Cardiac muscle cell (in vitro differentiated cells and primary cell): ENCODE measurements around the gene SHISAL1. TPM values are rescaled to one million over a fixed set of nuclear protein-coding genes. Genes with fewer than 3 reads are reported as not detected.

ENCODE experiments used
- DNase-seq, 2 donors: peaks; one replicate each; pipeline versions ENCODE4 v3.0.0 to v3.0.0-alpha.2; 2010 to 2017; ENCODE audit warnings: low read depth in 1 of 2, low spot score in 1 of 2
- H3K27ac ChIP-seq: fragments of 200-600 bp; sonication (generic); 2 replicates; pipeline ENCODE4 v1.5.1; 2016
- H3K27me3 ChIP-seq: fragments of 200-600 bp; sonication (generic); 2 replicates; pipeline ENCODE4 v1.6.0; 2016; ENCODE audit warnings: control low read depth
- H3K36me3 ChIP-seq: fragments of 200-600 bp; sonication (generic); 2 replicates; pipeline ENCODE4 v1.5.1; 2016; ENCODE audit warnings: control low read depth
- H3K4me1 ChIP-seq: fragments of 200-600 bp; sonication (generic); 2 replicates; pipeline ENCODE4 v1.8.1; 2017; ENCODE audit warnings: low read depth, mild to moderate bottlenecking, mixed run types
- H3K4me3 ChIP-seq: fragments of 200-600 bp; sonication (generic); 2 replicates; pipeline ENCODE4 v1.5.1; 2016; ENCODE audit warnings: mild to moderate bottlenecking
- H3K9me3 ChIP-seq: fragments of 200-600 bp; sonication (generic); 2 replicates; pipeline ENCODE4 v1.5.1; 2017; ENCODE audit warnings: low read depth, mild to moderate bottlenecking, control low read depth
- CTCF ChIP-seq: IDR thresholded peaks from 2 replicates; pipeline ENCODE4 v1.5.1; 2012; ENCODE audit warnings: low read depth, mild to moderate bottlenecking, low read length
- polyA plus RNA-seq: library from polyadenylated mRNA; unstranded; fragments of >200 nt; fragmentation: Nextera tagmentation; extraction: Ambion mirVana; gene quantifications from 2 replicates; pipeline ENCODE4 v1.2.1, GENCODE V29; 2016
- total RNA-seq: library from RNA; depleted of rRNA; stranded (reverse); fragments of >200 nt; gene quantifications from 2 replicates; pipeline ENCODE4 v1.2.3, GENCODE V29; 2016

SHISAL1 gene
- total and polyA plus RNA-seq, 2 experiments from 2014 or later: 0.40 to 2.8 TPM

- Histone ChIP-seq H3K36me3 (no peaks in the 10 kb centered on the region), H3K4me3 (no peak overlapping the region), H3K27ac (no peak overlapping the region), H3K4me1 (no peaks in the 10 kb centered on the region), H3K27me3 (no peaks in the 10 kb centered on the region), H3K9me3 (no peaks in the 10 kb centered on the region)
- TF ChIP-seq CTCF: no peak
- DNase-seq: no peak
Measured at GRCh38 chr22:44301039-44301438, 11.7 kb downstream of the SHISAL1 start.

- H3K4me3 ChIP-seq: no peak overlapping the region
- no peak for TF ChIP-seq CTCF
- H3K27ac ChIP-seq: no peak overlapping the region
- H3K27me3 ChIP-seq: no peaks in the 10 kb centered on the region
- no peaks in the 10 kb centered on the region for H3K4me1 ChIP-seq
- no peaks in the 10 kb centered on the region for H3K36me3 ChIP-seq
- DNase-seq: no peak
- H3K9me3 ChIP-seq: no peaks in the 10 kb centered on the region
Measured at GRCh38 chr22:44299124-44299523, 13.6 kb downstream of the SHISAL1 start.

GRCh38 chr22:44298406-44299091 is 14.2 kb downstream of the SHISAL1 start:
- H3K36me3 ChIP-seq: no peaks in the 10 kb centered on the region
- no peak overlapping the region for H3K4me3 ChIP-seq
- H3K4me1 ChIP-seq: no peaks in the 10 kb centered on the region
- no peaks in the 10 kb centered on the region for H3K9me3 ChIP-seq
- TF ChIP-seq CTCF: no peak
- H3K27me3 ChIP-seq: no peaks in the 10 kb centered on the region
- no peak for DNase-seq
- H3K27ac ChIP-seq: no peak overlapping the region

- H3K27ac ChIP-seq: no peak overlapping the region
- TF ChIP-seq CTCF: no peak
Measured at GRCh38 chr22:44297470-44298061, 15.2 kb downstream of the SHISAL1 start.

GRCh38 chr22:44295406-44295805 is 17.3 kb downstream of the SHISAL1 start:
- TF ChIP-seq CTCF: no peak
- Histone ChIP-seq H3K4me1 (no peaks in the 10 kb centered on the region), H3K27me3 (no peaks in the 10 kb centered on the region), H3K36me3 (no peaks in the 10 kb centered on the region), H3K9me3 (no peaks in the 10 kb centered on the region), H3K4me3 (no peak overlapping the region), H3K27ac (no peak overlapping the region)
- DNase-seq: no peak

More at GRCh38 chr22:44297470-44298061, 15.2 kb downstream of the SHISAL1 start:
- Histone ChIP-seq H3K4me1 (no peaks in the 10 kb centered on the region), H3K27me3 (no peaks in the 10 kb centered on the region), H3K4me3 (no peak overlapping the region), H3K36me3 (no peaks in the 10 kb centered on the region), H3K9me3 (no peaks in the 10 kb centered on the region)
- DNase-seq: no peak
